Measurements from ENCODE around the gene ASXL2.

The ASXL2 gene

DNA sequence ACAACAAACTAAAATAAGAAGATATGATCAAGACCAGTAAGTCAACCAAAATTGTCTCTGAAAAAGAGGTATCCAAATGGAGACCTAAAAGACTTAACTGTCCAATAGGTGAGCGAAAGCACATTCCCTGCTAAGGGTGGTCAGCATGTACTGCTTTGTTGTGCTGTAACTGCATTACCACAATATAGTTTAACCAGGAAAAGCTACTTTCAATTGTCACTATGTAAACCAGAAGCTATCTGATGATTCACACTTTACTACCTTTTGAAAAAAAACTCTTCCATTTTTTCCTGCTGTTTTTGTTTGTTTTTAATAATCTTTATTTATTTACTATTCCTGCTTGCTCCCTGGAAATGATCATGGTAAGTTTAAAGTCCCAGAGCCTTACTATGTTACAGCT, 36.1 kb downstream of the ASXL2 start:
- no peaks in the 10 kb centered on the region for H3K79me2 ChIP-seq (ENCODE audit: control insufficient read depth, insufficient read depth, low read length)
- H3K23ac ChIP-seq (ENCODE audit: low read length): no peak overlapping the region
- no peak overlapping the region for H2BK15ac ChIP-seq (replicated peaks; ENCODE audit: low read depth)
- no peak overlapping the region for H3K4me3 ChIP-seq (ENCODE audit: low read length)
- H3K18ac ChIP-seq (ENCODE audit: low read length): no peak overlapping the region
- H4K5ac ChIP-seq (ENCODE audit: low read length): no peak overlapping the region
- H3K27me3 ChIP-seq (ENCODE audit: insufficient read depth, low read length, poor library complexity): no peaks in the 10 kb centered on the region
- H2BK120ac ChIP-seq (ENCODE audit: low read depth, low read length): no peak overlapping the region
- H3K4me2 ChIP-seq (ENCODE audit: low read length): no peak overlapping the region
- H3K4me1 ChIP-seq (ENCODE audit: control insufficient read depth, low read depth, low read length): no peaks in the 10 kb centered on the region
- peaks cover 5% of the 10 kb centered on the region for H3K79me1 ChIP-seq (ENCODE audit: low read length)
- no peaks in the 10 kb centered on the region for H3K36me3 ChIP-seq (ENCODE audit: control insufficient read depth, insufficient read depth, low read length)
- H3K9ac ChIP-seq (ENCODE audit: low read length): no peak overlapping the region
- WGBS (ENCODE audit: extremely low coverage, insufficient coverage, low lambda C conversion rate): no CpG with 5 or more reads among the region's 1 CpG
- no peak overlapping the region for H3K56ac ChIP-seq (ENCODE audit: low read length)
- H3K27ac ChIP-seq (ENCODE audit: low read depth, low read length): no peak overlapping the region
- DNase-seq: no peak
- no peak overlapping the region for H4K8ac ChIP-seq (ENCODE audit: low read depth, low read length)
- no peak overlapping the region for H2BK5ac ChIP-seq (ENCODE audit: low read length)
- H3K4ac ChIP-seq (ENCODE audit: low read depth, low read length): no peak overlapping the region
- H2AK5ac ChIP-seq (ENCODE audit: low read length): no peak overlapping the region

DNA sequence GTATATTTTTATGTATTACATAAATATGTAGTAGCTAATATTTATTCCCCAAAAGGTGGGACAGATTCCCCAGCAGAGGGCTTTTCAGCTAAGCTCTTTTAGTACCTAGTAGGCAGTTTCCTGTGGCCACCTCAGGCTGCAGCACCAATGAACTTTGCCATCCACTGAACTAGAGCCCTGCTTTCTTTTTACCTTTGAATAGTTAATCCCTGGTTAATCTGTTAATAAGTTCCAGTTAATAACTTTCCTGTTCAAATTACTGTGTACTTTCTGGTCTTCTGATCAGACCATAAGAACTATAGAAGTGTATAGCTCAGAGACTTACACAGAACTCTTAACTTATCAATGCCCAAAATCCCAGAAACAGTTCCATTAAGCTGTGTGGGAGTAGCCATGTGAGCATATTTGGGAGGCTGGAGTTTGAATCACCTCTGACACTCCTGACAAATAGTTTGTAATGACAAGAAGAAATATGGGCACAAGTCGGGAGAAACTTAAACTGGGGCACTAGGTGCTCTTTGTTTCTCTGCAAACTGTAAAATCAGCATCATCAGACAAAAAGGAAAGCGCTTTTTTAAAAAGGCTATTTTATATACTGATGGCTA, 40.0 kb downstream of the ASXL2 start:
- Histone ChIP-seq H3K27ac (ENCODE audit: low read depth, low read length) (no peak overlapping the region), H3K4me1 (ENCODE audit: control insufficient read depth, low read depth, low read length) (no peaks in the 10 kb centered on the region), H2BK120ac (ENCODE audit: low read depth, low read length) (no peak overlapping the region), H3K36me3 (ENCODE audit: control insufficient read depth, insufficient read depth, low read length) (no peaks in the 10 kb centered on the region), H3K23ac (ENCODE audit: low read length) (no peak overlapping the region), H3K18ac (ENCODE audit: low read length) (no peak overlapping the region), H3K79me1 (ENCODE audit: low read length) (no peaks in the 10 kb centered on the region), H2BK5ac (ENCODE audit: low read length) (no peak overlapping the region), H4K5ac (ENCODE audit: low read length) (no peak overlapping the region), H3K4me3 (ENCODE audit: low read length) (no peak overlapping the region), H3K79me2 (ENCODE audit: control insufficient read depth, insufficient read depth, low read length) (no peaks in the 10 kb centered on the region), H3K27me3 (ENCODE audit: insufficient read depth, low read length, poor library complexity) (no peaks in the 10 kb centered on the region), H3K4ac (ENCODE audit: low read depth, low read length) (no peak overlapping the region), H3K9ac (ENCODE audit: low read length) (no peak overlapping the region), H2BK15ac (replicated peaks; ENCODE audit: low read depth) (no peak overlapping the region), H3K56ac (ENCODE audit: low read length) (no peak overlapping the region), H3K4me2 (ENCODE audit: low read length) (no peak overlapping the region), H2AK5ac (ENCODE audit: low read length) (no peak overlapping the region), H4K8ac (ENCODE audit: low read depth, low read length) (no peak overlapping the region)
- no peak for DNase-seq
- WGBS (ENCODE audit: extremely low coverage, insufficient coverage, low lambda C conversion rate): no CpG with 5 or more reads among the region's 2 CpGs

DNA sequence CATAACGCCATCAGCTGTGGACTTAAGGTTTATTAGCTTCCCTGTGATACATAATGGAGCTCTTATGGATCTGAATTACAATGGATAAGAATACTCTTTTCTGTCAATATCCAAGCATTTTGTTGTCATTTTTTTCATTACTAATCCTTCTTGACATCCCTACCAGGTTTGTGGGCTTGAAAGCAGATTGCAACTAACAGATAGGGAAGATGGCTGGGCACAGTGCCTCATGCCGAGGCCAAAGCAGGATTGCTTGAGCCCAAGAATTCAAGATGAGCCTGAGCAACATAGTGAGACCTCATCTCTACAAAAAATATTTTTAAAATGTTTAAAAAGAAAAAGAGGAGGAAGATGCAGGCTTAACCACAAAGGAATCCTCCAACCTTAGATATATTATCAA, 42.4 kb downstream of the ASXL2 start:
- H3K27me3 ChIP-seq (ENCODE audit: insufficient read depth, low read length, poor library complexity): no peaks in the 10 kb centered on the region
- no CpG with 5 or more reads among the region's 2 CpGs for WGBS (ENCODE audit: extremely low coverage, insufficient coverage, low lambda C conversion rate)
- no peak overlapping the region for H4K8ac ChIP-seq (ENCODE audit: low read depth, low read length)
- no peak overlapping the region for H3K27ac ChIP-seq (ENCODE audit: low read depth, low read length)
- no peaks in the 10 kb centered on the region for H3K36me3 ChIP-seq (ENCODE audit: control insufficient read depth, insufficient read depth, low read length)
- no peaks in the 10 kb centered on the region for H3K4me1 ChIP-seq (ENCODE audit: control insufficient read depth, low read depth, low read length)
- DNase-seq: no peak
- H2AK5ac ChIP-seq (ENCODE audit: low read length): no peak overlapping the region
- H3K4ac ChIP-seq (ENCODE audit: low read depth, low read length): no peak overlapping the region
- no peaks in the 10 kb centered on the region for H3K79me2 ChIP-seq (ENCODE audit: control insufficient read depth, insufficient read depth, low read length)
- H3K4me2 ChIP-seq (ENCODE audit: low read length): no peak overlapping the region
- H2BK120ac ChIP-seq (ENCODE audit: low read depth, low read length): no peak overlapping the region
- no peak overlapping the region for H3K23ac ChIP-seq (ENCODE audit: low read length)
- H3K79me1 ChIP-seq (ENCODE audit: low read length): no peaks in the 10 kb centered on the region
- no peak overlapping the region for H2BK15ac ChIP-seq (replicated peaks; ENCODE audit: low read depth)
- H2BK5ac ChIP-seq (ENCODE audit: low read length): no peak overlapping the region
- H4K5ac ChIP-seq (ENCODE audit: low read length): no peak overlapping the region
- no peak overlapping the region for H3K9ac ChIP-seq (ENCODE audit: low read length)
- no peak overlapping the region for H3K18ac ChIP-seq (ENCODE audit: low read length)
- no peak overlapping the region for H3K56ac ChIP-seq (ENCODE audit: low read length)
- H3K4me3 ChIP-seq (ENCODE audit: low read length): no peak overlapping the region

DNA sequence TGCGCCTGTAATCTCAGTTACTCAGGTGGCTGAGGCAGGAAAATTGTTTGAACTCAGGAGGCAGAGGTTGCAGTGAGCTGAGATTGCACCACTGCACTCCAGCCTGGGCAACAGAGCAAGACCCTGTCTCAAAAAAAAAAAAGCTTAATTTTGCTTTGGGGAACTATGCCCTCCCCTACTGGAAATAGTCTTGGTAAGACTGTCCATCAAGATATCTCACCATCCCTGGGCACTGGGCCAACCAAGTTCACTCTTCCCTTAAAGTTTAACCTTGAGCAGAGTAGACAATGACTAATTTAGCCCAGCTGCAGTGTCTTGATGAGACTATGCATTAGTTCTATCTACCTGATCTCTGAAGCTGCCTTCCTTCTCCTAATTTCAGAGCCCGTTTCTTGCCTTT, 44.7 kb downstream of the ASXL2 start:
- H3K18ac ChIP-seq (ENCODE audit: low read length): no peak overlapping the region
- no peak overlapping the region for H3K4ac ChIP-seq (ENCODE audit: low read depth, low read length)
- H3K4me2 ChIP-seq (ENCODE audit: low read length): no peak overlapping the region
- no peak overlapping the region for H2BK120ac ChIP-seq (ENCODE audit: low read depth, low read length)
- H3K27ac ChIP-seq (ENCODE audit: low read depth, low read length): no peak overlapping the region
- no peak overlapping the region for H3K56ac ChIP-seq (ENCODE audit: low read length)
- peaks cover 3% of the 10 kb centered on the region for H3K79me2 ChIP-seq (ENCODE audit: control insufficient read depth, insufficient read depth, low read length)
- WGBS (ENCODE audit: extremely low coverage, insufficient coverage, low lambda C conversion rate): no CpG with 5 or more reads among the region's 2 CpGs
- no peak for DNase-seq
- no peak overlapping the region for H4K5ac ChIP-seq (ENCODE audit: low read length)
- no peak overlapping the region for H2AK5ac ChIP-seq (ENCODE audit: low read length)
- H3K9ac ChIP-seq (ENCODE audit: low read length): no peak overlapping the region
- H2BK5ac ChIP-seq (ENCODE audit: low read length): no peak overlapping the region
- no peaks in the 10 kb centered on the region for H3K4me1 ChIP-seq (ENCODE audit: control insufficient read depth, low read depth, low read length)
- no peaks in the 10 kb centered on the region for H3K36me3 ChIP-seq (ENCODE audit: control insufficient read depth, insufficient read depth, low read length)
- H3K23ac ChIP-seq (ENCODE audit: low read length): no peak overlapping the region
- H3K4me3 ChIP-seq (ENCODE audit: low read length): no peak overlapping the region
- no peaks in the 10 kb centered on the region for H3K27me3 ChIP-seq (ENCODE audit: insufficient read depth, low read length, poor library complexity)
- no peak overlapping the region for H4K8ac ChIP-seq (ENCODE audit: low read depth, low read length)
- H2BK15ac ChIP-seq (replicated peaks; ENCODE audit: low read depth): no peak overlapping the region
- peaks cover 6% of the 10 kb centered on the region for H3K79me1 ChIP-seq (ENCODE audit: low read length)

DNA sequence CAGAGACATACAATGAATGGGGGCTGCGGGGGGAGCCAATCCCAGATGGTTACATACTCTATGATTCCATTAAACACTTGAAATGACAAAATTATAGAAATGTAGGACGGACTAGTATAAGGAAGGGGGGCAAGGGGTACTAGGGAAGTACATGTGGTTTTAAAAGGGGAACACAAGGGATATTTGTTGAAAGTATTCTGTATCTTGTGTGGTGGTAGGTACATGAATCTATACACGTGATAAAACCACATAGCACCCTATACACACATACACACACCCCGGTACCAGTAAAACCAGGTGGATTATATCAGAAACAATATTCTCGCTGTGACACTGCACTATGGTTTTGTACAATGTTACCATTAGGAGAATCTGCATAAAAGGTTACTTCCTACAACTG, 45.4 kb downstream of the ASXL2 start:
- no peaks in the 10 kb centered on the region for H3K36me3 ChIP-seq (ENCODE audit: control insufficient read depth, insufficient read depth, low read length)
- H3K27me3 ChIP-seq (ENCODE audit: insufficient read depth, low read length, poor library complexity): no peaks in the 10 kb centered on the region
- H3K27ac ChIP-seq (ENCODE audit: low read depth, low read length): no peak overlapping the region
- no peak overlapping the region for H3K9ac ChIP-seq (ENCODE audit: low read length)
- no peak overlapping the region for H4K5ac ChIP-seq (ENCODE audit: low read length)
- no peaks in the 10 kb centered on the region for H3K4me1 ChIP-seq (ENCODE audit: control insufficient read depth, low read depth, low read length)
- no peak overlapping the region for H4K8ac ChIP-seq (ENCODE audit: low read depth, low read length)
- H3K79me1 ChIP-seq (ENCODE audit: low read length): peaks cover 6% of the 10 kb centered on the region
- no peak overlapping the region for H3K4ac ChIP-seq (ENCODE audit: low read depth, low read length)
- no peak overlapping the region for H3K23ac ChIP-seq (ENCODE audit: low read length)
- no peak overlapping the region for H3K18ac ChIP-seq (ENCODE audit: low read length)
- WGBS (ENCODE audit: extremely low coverage, insufficient coverage, low lambda C conversion rate): no CpG with 5 or more reads among the region's 5 CpGs
- no peak overlapping the region for H2AK5ac ChIP-seq (ENCODE audit: low read length)
- no peak overlapping the region for H2BK15ac ChIP-seq (replicated peaks; ENCODE audit: low read depth)
- H3K79me2 ChIP-seq (ENCODE audit: control insufficient read depth, insufficient read depth, low read length): peaks cover 3% of the 10 kb centered on the region
- no peak for DNase-seq
- H3K4me2 ChIP-seq (ENCODE audit: low read length): no peak overlapping the region
- H2BK5ac ChIP-seq (ENCODE audit: low read length): no peak overlapping the region
- no peak overlapping the region for H3K56ac ChIP-seq (ENCODE audit: low read length)
- H3K4me3 ChIP-seq (ENCODE audit: low read length): no peak overlapping the region
- no peak overlapping the region for H2BK120ac ChIP-seq (ENCODE audit: low read depth, low read length)

DNA sequence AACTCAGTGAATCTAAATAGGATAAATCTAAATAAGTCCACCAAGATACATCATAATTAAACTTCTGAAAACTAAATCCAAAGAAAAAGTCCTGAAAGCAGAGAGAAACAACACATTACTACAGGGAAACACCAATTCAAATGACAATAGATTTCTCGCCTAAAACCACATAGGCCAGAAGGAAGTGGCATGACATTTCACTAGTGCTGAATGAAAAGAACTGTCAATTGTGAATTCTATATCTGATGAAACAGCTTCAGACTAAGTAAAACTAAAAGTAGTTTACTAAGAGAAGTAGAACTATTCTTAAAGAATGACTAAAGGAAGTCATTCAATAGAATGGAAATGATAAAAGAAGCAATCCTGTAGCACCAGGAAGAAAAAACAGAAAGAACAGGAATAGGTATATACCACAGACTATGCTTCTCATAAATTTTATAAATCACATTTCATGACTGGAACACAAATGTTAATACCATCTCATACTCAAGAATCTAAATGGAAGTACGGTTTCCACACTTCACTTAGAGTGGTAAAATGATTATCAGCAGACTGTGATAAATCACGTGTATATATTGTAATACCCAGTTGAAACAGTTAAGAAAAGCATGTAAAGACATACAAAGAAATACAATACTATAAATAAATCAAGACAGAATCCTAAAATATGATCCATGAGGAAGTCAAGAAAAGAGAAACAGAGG, 46.4 kb downstream of the ASXL2 start:
- H4K8ac ChIP-seq (ENCODE audit: low read depth, low read length): no peak overlapping the region
- DNase-seq: no peak
- no peak overlapping the region for H3K9ac ChIP-seq (ENCODE audit: low read length)
- WGBS (ENCODE audit: extremely low coverage, insufficient coverage, low lambda C conversion rate): no CpG with 5 or more reads among the region's 3 CpGs
- no peak overlapping the region for H3K4ac ChIP-seq (ENCODE audit: low read depth, low read length)
- no peak overlapping the region for H2BK5ac ChIP-seq (ENCODE audit: low read length)
- H3K27me3 ChIP-seq (ENCODE audit: insufficient read depth, low read length, poor library complexity): no peaks in the 10 kb centered on the region
- no peak overlapping the region for H2BK120ac ChIP-seq (ENCODE audit: low read depth, low read length)
- no peak overlapping the region for H2AK5ac ChIP-seq (ENCODE audit: low read length)
- no peak overlapping the region for H3K23ac ChIP-seq (ENCODE audit: low read length)
- peaks cover 6% of the 10 kb centered on the region for H3K79me1 ChIP-seq (ENCODE audit: low read length)
- no peak overlapping the region for H3K4me2 ChIP-seq (ENCODE audit: low read length)
- H3K56ac ChIP-seq (ENCODE audit: low read length): no peak overlapping the region
- no peak overlapping the region for H3K4me3 ChIP-seq (ENCODE audit: low read length)
- no peaks in the 10 kb centered on the region for H3K4me1 ChIP-seq (ENCODE audit: control insufficient read depth, low read depth, low read length)
- no peak overlapping the region for H3K18ac ChIP-seq (ENCODE audit: low read length)
- no peaks in the 10 kb centered on the region for H3K36me3 ChIP-seq (ENCODE audit: control insufficient read depth, insufficient read depth, low read length)
- no peak overlapping the region for H2BK15ac ChIP-seq (replicated peaks; ENCODE audit: low read depth)
- peaks cover 3% of the 10 kb centered on the region for H3K79me2 ChIP-seq (ENCODE audit: control insufficient read depth, insufficient read depth, low read length)
- no peak overlapping the region for H3K27ac ChIP-seq (ENCODE audit: low read depth, low read length)
- no peak overlapping the region for H4K5ac ChIP-seq (ENCODE audit: low read length)
